OCI-M1 (cell line): Measurements from ENCODE around the gene CCDC8.
"Not testable (repeated sequence)": the region's sequence is repeated elsewhere in the genome, so short reads cannot be mapped to it uniquely, and the experiment has no call there.

Experiments
- DNase-seq: peaks from one replicate; lab custom pipeline; 2025; lab: John Stamatoyannopoulos, UW

The CCDC8 gene

GRCh38 chr19:46402725-46403124 lies 10.6 kb downstream of the CCDC8 start:
- no peak for DNase-seq

GRCh38 chr19:46397801-46398479 lies 15.4 kb downstream of the CCDC8 start:
- DNase-seq, result not testable (repeated sequence)

GRCh38 chr19:46394402-46394797 lies 19.0 kb downstream of the CCDC8 start:
- no peak for DNase-seq

- no peak for DNase-seq
Measured at GRCh38 chr19:46393456-46394401, 19.6 kb downstream of the CCDC8 start.

- no peak for DNase-seq
Measured at GRCh38 chr19:46392837-46393236, 20.5 kb downstream of the CCDC8 start.

- DNase-seq, result no peak
Measured at GRCh38 chr19:46392252-46392801, 21.0 kb downstream of the CCDC8 start.

GRCh38 chr19:46391296-46392251 lies 21.8 kb downstream of the CCDC8 start:
- no peak for DNase-seq

- DNase-seq, result no peak
Measured at GRCh38 chr19:46390866-46391265, 22.5 kb downstream of the CCDC8 start.

GRCh38 chr19:46390121-46390858 lies 23.1 kb downstream of the CCDC8 start:
- no peak for DNase-seq

- DNase-seq, result no peak
Measured at GRCh38 chr19:46388311-46389095, 24.9 kb downstream of the CCDC8 start.

- no peak for DNase-seq
Measured at GRCh38 chr19:46387713-46388130, 25.6 kb downstream of the CCDC8 start.

- no peak for DNase-seq
Measured at GRCh38 chr19:46386996-46387712, 26.2 kb downstream of the CCDC8 start.

GRCh38 chr19:46386151-46386550 lies 27.2 kb downstream of the CCDC8 start:
- no peak for DNase-seq

- no peak for DNase-seq
Measured at GRCh38 chr19:46385636-46386035, 27.7 kb downstream of the CCDC8 start.

GRCh38 chr19:46384396-46384795 lies 29.0 kb downstream of the CCDC8 start:
- no peak for DNase-seq

GRCh38 chr19:46383846-46384245 lies 29.5 kb downstream of the CCDC8 start:
- DNase-seq, result no peak

- DNase-seq, result no peak
Measured at GRCh38 chr19:46383171-46383815, 30.1 kb downstream of the CCDC8 start.

GRCh38 chr19:46381756-46382345 lies 31.5 kb downstream of the CCDC8 start:
- no peak for DNase-seq

GRCh38 chr19:46381346-46381745 lies 32.0 kb downstream of the CCDC8 start:
- no peak for DNase-seq
